ENCODE data around the gene RXRB.

The RXRB gene

DNA sequence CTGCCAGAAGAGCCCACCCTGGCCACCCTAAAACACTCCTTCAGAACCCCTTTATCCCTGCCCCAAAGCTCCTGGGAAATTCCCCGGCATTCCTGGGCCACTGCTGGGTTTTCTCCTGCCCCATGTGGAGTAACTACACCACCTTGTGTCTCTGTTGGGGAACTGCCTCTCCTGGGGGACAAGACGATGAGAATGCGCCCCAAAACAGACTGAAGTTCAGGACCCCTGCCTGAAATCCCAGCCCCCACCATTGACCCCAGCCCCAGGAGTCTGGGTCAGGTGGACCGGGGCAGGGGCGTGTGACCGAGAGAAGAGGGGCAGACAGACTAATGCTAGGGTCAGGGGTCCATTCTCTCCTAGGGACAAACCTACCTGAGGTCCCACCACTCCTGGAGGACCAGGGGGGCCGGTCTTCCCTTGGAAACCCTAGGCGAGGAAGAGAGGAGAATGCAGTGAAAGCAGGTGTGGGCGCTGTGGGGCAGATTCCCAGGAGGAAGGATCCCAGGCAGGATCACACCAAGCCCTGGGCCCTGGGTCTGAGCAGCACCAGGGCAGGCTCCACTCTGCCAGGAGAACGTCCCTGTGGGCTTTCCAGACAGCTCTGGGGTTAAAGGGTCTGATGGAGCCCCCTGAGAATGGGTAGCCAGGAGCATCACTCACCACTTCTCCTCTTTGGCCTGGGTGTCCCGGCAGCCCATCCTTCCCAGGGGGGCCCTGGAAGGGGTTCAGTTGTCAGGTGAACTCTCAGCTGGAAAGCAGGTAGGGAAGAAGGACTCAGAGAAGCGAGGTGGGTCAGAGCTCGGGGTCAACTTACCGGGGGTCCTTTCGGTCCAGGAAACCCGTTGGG lies 27.6 kb downstream of the RXRB start:
- no peak overlapping the region for H3K4me3 ChIP-seq (ENCODE audit: control insufficient read depth, low read depth, low read length)
- DNase-seq (ENCODE audit: low read depth): peak; percentile 31
- TF ChIP-seq, protein P1, sequence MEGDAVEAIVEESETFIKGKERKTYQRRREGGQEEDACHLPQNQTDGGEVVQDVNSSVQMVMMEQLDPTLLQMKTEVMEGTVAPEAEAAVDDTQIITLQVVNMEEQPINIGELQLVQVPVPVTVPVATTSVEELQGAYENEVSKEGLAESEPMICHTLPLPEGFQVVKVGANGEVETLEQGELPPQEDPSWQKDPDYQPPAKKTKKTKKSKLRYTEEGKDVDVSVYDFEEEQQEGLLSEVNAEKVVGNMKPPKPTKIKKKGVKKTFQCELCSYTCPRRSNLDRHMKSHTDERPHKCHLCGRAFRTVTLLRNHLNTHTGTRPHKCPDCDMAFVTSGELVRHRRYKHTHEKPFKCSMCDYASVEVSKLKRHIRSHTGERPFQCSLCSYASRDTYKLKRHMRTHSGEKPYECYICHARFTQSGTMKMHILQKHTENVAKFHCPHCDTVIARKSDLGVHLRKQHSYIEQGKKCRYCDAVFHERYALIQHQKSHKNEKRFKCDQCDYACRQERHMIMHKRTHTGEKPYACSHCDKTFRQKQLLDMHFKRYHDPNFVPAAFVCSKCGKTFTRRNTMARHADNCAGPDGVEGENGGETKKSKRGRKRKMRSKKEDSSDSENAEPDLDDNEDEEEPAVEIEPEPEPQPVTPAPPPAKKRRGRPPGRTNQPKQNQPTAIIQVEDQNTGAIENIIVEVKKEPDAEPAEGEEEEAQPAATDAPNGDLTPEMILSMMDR (conservative IDR thresholded peaks at IDR 0.05; ENCODE audit: control insufficient read depth, insufficient read depth, low read depth, low read length): peak; percentile 50

DNA sequence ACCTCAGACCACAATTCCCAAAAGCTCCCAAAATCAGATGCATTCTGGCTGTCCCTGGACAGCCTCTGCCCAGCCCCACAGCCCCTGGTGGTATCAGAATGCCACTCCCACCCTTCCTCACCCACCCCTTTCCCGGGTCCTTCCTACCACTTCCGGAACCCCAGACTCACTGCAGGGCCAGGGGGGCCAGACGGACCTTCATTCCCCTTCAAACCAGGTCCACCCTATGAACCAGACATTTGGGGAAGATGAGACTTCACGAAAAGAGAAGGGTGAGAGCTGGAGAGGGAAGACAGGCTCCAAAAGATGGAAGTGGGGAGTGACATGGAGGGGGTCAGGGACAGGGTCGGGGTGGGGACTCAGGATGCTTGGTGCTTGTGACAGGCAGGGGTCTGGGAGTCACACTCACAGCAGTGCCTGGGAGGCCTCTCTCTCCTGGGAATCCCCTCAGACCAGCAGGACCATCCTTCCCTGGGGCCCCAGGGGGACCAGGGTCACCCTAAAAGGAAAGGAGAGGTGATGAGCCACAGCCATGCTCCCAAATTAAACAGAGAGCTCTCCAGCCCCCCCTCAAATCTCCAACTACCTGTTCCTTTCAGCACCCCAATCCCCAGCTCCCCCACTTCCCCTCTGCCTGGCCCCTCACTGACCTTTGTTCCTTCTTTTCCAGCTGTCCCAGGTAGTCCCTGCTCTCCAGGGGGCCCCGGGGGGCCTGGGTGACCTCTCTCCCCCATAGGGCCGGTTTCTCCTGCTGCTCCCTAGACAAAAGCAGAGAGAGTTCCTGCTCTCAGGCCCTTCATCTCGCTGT lies 28.4 kb downstream of the RXRB start:
- DNase-seq (ENCODE audit: low read depth): no peak
- H3K4me3 ChIP-seq (ENCODE audit: control insufficient read depth, low read depth, low read length): no peak overlapping the region
- TF ChIP-seq, protein P1 (conservative IDR thresholded peaks at IDR 0.05; ENCODE audit: control insufficient read depth, insufficient read depth, low read depth, low read length): no peak

DNA sequence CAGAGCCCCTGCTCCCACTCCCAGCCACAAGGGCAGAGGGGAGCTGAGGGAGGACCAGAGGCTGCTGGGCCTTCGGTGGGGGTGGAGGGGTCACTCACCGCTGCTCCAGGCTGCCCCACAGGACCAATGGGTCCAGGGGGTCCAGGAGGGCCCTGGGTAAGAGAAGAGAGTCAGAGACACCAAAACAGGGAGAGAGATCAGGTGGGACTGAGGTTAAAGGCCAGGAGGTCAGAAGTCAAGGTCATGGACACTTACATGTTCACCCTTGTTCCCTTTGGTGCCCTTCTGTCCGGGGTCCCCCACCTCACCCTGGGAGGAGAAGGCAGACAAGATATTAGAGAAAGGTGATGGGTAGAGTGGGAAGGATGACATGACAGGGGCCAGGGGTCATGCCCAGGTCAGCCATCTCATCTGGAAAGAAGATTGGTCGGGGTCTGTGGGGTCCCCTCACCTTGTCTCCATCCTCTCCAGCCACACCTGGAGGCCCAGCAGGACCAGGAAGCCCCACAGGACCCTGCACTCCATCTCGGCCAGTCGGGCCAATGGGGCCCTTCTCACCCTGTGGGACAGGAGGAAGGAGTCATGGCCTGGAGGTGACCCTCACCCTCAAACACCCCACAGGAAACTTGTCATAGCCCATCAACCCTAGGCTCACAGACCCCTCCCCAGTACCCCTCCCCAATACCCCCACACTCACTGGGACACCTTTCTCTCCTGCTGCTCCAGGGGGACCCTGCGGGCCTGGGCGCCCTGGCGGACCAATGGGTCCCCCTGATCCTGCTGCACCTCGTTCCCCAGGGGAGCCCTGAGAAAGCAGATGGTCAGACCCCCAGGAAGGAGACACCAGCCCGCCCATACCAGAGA lies 29.2 kb downstream of the RXRB start:
- no peak overlapping the region for H3K4me3 ChIP-seq (ENCODE audit: control insufficient read depth, low read depth, low read length)
- no peak for DNase-seq (ENCODE audit: low read depth)
- TF ChIP-seq, protein P1 (conservative IDR thresholded peaks at IDR 0.05; ENCODE audit: control insufficient read depth, insufficient read depth, low read depth, low read length): no peak

DNA sequence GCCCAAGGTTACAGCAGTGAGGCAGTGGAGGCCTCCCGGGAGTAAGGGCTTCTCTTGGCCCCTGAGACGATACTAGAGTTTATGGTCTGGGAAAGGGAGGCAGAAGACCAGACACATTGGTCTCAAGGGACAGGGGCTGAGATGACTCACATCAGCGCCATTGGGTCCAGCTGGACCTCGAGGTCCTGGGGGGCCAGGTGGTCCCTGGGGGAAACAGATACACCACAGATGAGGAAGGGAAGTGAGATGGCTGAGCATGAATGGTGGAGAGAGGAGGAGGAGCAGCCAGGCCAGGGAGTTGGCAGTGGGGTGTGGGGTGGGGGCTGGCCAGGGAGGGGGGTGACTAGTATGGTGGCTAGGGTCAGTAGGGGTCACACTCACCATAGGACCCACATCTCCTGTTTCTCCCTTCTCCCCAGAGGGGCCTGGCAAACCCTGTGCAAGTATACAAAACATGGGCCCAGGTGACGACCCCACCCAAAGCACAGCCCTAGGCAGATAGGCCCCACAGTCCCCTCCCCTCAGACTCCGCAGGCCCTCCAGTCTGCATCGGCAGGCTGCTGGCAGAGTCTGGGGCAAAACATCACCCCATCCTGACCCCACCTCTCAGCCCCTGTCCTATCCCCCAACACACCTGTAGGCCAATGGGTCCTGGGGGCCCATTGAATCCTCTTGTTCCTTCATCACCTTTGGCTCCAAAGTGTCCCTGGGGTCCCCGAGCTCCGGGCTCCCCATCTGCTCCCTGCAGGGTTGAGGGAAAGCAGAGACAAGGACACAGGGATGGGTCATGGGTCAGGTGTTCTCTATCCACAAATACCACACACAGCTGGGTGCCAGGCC lies 30.1 kb downstream of the RXRB start:
- no peak for DNase-seq (ENCODE audit: low read depth)
- TF ChIP-seq, protein P1 (conservative IDR thresholded peaks at IDR 0.05; ENCODE audit: control insufficient read depth, insufficient read depth, low read depth, low read length): no peak
- no peak overlapping the region for H3K4me3 ChIP-seq (ENCODE audit: control insufficient read depth, low read depth, low read length)

DNA sequence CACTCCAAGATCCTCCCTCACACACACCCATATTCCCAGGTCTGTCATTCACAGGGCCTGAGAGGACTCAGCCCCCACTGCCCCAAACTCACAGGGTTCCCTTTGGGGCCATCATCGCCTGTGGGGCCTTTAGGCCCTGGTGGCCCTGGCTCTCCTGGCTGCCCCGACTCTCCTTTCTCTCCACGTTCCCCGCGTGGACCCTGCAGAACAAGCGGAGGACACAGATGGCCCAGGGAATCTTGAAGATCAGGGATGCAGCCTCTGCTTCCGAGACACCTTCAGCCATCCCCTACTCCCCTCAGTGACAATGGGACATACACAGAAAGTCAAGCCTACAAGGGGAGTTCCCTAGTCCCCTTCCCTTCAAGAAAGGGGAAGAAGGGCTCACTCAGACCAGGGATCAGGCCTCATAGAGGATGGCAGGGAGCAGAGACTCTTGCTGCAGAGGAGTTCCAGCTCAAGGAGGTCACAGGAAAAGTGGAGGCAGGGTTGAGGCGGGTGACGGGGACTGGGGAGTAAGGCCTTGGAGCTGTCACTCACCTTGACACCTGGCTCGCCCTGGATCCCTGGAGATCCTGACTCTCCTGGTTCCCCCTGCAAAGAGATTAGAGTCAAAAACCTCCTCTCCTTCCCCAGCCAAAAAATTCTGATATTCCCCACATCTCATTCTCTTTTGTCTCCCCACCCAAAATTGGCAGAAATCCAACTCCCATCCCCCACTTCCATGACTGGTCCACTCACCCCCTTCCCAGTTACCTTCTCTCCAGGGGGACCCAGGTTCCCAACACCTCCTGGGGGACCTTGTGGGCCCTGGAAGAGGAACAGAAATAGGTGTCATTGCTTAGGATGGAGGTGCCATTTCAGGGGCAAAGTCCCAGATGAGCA lies 30.9 kb downstream of the RXRB start:
- TF ChIP-seq, protein P1 (conservative IDR thresholded peaks at IDR 0.05; ENCODE audit: control insufficient read depth, insufficient read depth, low read depth, low read length): no peak
- no peak overlapping the region for H3K4me3 ChIP-seq (ENCODE audit: control insufficient read depth, low read depth, low read length)
- no peak for DNase-seq (ENCODE audit: low read depth)
